ENCODE data around the gene COA7. TPM values are rescaled to one million over a fixed set of nuclear protein-coding genes. Genes with fewer than 3 reads are reported as not detected.
A peak's percentile ranks its signal among the peaks of the same experiment; 100 is the strongest.

Gene COA7
- total RNA-seq, 4 donors from 2014 or later = 18.7 to 22.3 (median 20.1) TPM

- ATAC-seq (peak in 1 of 2 donors; percentile 38), DNase-seq (no peak)
- no peaks in the 10 kb centered on the region for H3K27me3 ChIP-seq
- no peaks in the 10 kb centered on the region for H3K36me3 ChIP-seq
- intact Hi-C loops (cut with DNase I; ENCODE audit: low total_unique reads) (loop anchor here (10.0 kb wide), 1 partner anchor 75 kb away; no protein-coding TSS in a partner anchor), in situ Hi-C loops (cut with MboI; ENCODE audit: low sequenced_read_pairs in 4 of 4) (loop anchor here in 1 of 4 donors (25.0 kb wide), 1 partner anchor 532 kb away; the partner anchor contains the start of gene ZFYVE9)
- peaks cover 20 to 61% of the 10 kb centered on the region in 2 donors for H3K4me1 ChIP-seq
- no peak overlapping the region for H3K4me3 ChIP-seq
- no peak for TF ChIP-seq POLR2A (IDR thresholded peaks at IDR 0.05)
- TF ChIP-seq, protein P1, sequence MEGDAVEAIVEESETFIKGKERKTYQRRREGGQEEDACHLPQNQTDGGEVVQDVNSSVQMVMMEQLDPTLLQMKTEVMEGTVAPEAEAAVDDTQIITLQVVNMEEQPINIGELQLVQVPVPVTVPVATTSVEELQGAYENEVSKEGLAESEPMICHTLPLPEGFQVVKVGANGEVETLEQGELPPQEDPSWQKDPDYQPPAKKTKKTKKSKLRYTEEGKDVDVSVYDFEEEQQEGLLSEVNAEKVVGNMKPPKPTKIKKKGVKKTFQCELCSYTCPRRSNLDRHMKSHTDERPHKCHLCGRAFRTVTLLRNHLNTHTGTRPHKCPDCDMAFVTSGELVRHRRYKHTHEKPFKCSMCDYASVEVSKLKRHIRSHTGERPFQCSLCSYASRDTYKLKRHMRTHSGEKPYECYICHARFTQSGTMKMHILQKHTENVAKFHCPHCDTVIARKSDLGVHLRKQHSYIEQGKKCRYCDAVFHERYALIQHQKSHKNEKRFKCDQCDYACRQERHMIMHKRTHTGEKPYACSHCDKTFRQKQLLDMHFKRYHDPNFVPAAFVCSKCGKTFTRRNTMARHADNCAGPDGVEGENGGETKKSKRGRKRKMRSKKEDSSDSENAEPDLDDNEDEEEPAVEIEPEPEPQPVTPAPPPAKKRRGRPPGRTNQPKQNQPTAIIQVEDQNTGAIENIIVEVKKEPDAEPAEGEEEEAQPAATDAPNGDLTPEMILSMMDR (IDR thresholded peaks at IDR 0.05 in 4 of 5, conservative IDR thresholded peaks at IDR 0.05 in 1 of 5) = no peak
- no peaks in the 10 kb centered on the region for H3K9me3 ChIP-seq
- H3K27ac ChIP-seq = peak overlapping the region; percentile 52 to 90 (median 64)
These were observed 28.5 kb downstream of the COA7 start for GRCh38 chr1:52669696-52670095.

DNA sequence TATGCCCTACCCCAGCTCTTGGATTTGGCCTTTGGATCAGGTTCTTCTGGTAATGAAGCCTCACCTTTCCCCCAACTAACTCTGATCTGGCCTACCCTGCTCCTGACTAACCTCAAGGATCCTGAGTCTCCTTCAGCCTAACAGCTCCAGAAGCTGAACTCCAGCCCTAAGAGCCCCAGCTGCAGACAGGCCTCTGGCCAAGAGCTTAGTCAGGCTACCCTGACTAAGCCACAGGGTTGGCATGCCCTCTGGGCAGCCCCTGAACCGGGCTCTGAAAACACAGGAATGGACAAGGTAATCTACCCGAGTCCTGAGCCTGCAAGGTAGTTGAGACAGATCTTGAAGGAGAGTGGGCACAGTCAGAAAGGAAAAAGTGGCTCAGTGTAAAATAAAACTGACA lies 29.4 kb downstream of the COA7 start:
- no peak for TF ChIP-seq POLR2A (IDR thresholded peaks at IDR 0.05)
- TF ChIP-seq, protein P1 (IDR thresholded peaks at IDR 0.05 in 4 of 5, conservative IDR thresholded peaks at IDR 0.05 in 1 of 5) = no peak
- Histone ChIP-seq H3K4me3 (no peak overlapping the region), H3K9me3 (no peaks in the 10 kb centered on the region), H3K27me3 (no peaks in the 10 kb centered on the region), H3K27ac (peak overlapping the region; percentile 54 to 90 (median 64)), H3K36me3 (no peaks in the 10 kb centered on the region), H3K4me1 (peaks cover 20 to 61% of the 10 kb centered on the region in 2 donors)
- ATAC-seq = peak; percentile 23 to 28
- in situ Hi-C loops (cut with MboI; ENCODE audit: low sequenced_read_pairs in 4 of 4) = loop anchor here in 1 of 4 donors (25.0 kb wide), 1 partner anchor 531 kb away; the partner anchor contains the start of gene ZFYVE9
- DNase-seq = no peak
- intact Hi-C loops (cut with DNase I; ENCODE audit: low total_unique reads) = loop anchor here (10.0 kb wide), 1 partner anchor 76 kb away; no protein-coding TSS in a partner anchor

- Histone ChIP-seq H3K27ac (peak overlapping the region in 2 of 4 donors; percentile 64 to 90), H3K4me1 (peaks cover 20 to 57% of the 10 kb centered on the region in 2 donors), H3K9me3 (no peaks in the 10 kb centered on the region), H3K27me3 (no peaks in the 10 kb centered on the region), H3K4me3 (no peak overlapping the region), H3K36me3 (no peaks in the 10 kb centered on the region)
- TF ChIP-seq, protein P1 (IDR thresholded peaks at IDR 0.05 in 4 of 5, conservative IDR thresholded peaks at IDR 0.05 in 1 of 5) = no peak
- no peak for TF ChIP-seq POLR2A (IDR thresholded peaks at IDR 0.05)
- in situ Hi-C loops (cut with MboI; ENCODE audit: low sequenced_read_pairs in 4 of 4) = loop anchor here in 1 of 4 donors (25.0 kb wide), 1 partner anchor 531 kb away; the partner anchor contains the start of gene ZFYVE9
- DNase-seq (no peak), ATAC-seq (no peak)
- intact Hi-C loops (cut with DNase I; ENCODE audit: low total_unique reads) = loop anchor here (10.0 kb wide), 1 partner anchor 77 kb away; no protein-coding TSS in a partner anchor
These were observed 30.2 kb downstream of the COA7 start for GRCh38 chr1:52667984-52668383.

- ATAC-seq = no peak
- H3K27ac ChIP-seq = peak overlapping the region in 1 of 4 donors; percentile 82
- no peak overlapping the region for H3K4me3 ChIP-seq
- no peak for DNase-seq
- TF ChIP-seq POLR2A (IDR thresholded peaks at IDR 0.05) = no peak
- TF ChIP-seq, protein P1 (IDR thresholded peaks at IDR 0.05 in 4 of 5, conservative IDR thresholded peaks at IDR 0.05 in 1 of 5) = no peak
- in situ Hi-C loops (cut with MboI; ENCODE audit: low sequenced_read_pairs in 4 of 4) = loop anchor here in 1 of 4 donors (25.0 kb wide), 1 partner anchor 530 kb away; the partner anchor contains the start of gene ZFYVE9
- intact Hi-C loops (cut with DNase I; ENCODE audit: low total_unique reads) = loop anchor here (10.0 kb wide), 1 partner anchor 78 kb away; no protein-coding TSS in a partner anchor
- no peaks in the 10 kb centered on the region for H3K9me3 ChIP-seq
- H3K36me3 ChIP-seq = no peaks in the 10 kb centered on the region
- H3K27me3 ChIP-seq = no peaks in the 10 kb centered on the region
- peaks cover 20 to 57% of the 10 kb centered on the region in 2 donors for H3K4me1 ChIP-seq
These were observed 30.9 kb downstream of the COA7 start for GRCh38 chr1:52667290-52667689.

All from gastrocnemius medialis (tissue), 4 donors.